ENCODE results near the gene CMIP.

Gene CMIP

GRCh38 chr16:81604960-81605383, 160.4 kb downstream of the CMIP start:
- TF ChIP-seq CTCF (IDR thresholded peaks at IDR 0.05; ENCODE audit: insufficient read depth, low read depth, low read length, missing control alignments) = no peak
- DNase-seq (ENCODE audit: low read depth) = no peak

GRCh38 chr16:81606039-81606438, 161.4 kb downstream of the CMIP start:
- TF ChIP-seq CTCF (IDR thresholded peaks at IDR 0.05; ENCODE audit: insufficient read depth, low read depth, low read length, missing control alignments) = no peak
- DNase-seq (ENCODE audit: low read depth) = no peak

More at GRCh38 chr16:81604960-81605383, 160.4 kb downstream of the CMIP start:
- H3K4me3 ChIP-seq (ENCODE audit: low read depth, low read length) = no peak overlapping the region

GRCh38 chr16:81607006-81607405, 162.4 kb downstream of the CMIP start:
- no peak for DNase-seq (ENCODE audit: low read depth)
- TF ChIP-seq CTCF (IDR thresholded peaks at IDR 0.05; ENCODE audit: insufficient read depth, low read depth, low read length, missing control alignments) = no peak
- no peak overlapping the region for H3K4me3 ChIP-seq (ENCODE audit: low read depth, low read length)

More at GRCh38 chr16:81606039-81606438, 161.4 kb downstream of the CMIP start:
- H3K4me3 ChIP-seq (ENCODE audit: low read depth, low read length) = no peak overlapping the region

GRCh38 chr16:81607805-81608522, 163.4 kb downstream of the CMIP start:
- H3K4me3 ChIP-seq (ENCODE audit: low read depth, low read length) = no peak overlapping the region
- TF ChIP-seq CTCF (IDR thresholded peaks at IDR 0.05; ENCODE audit: insufficient read depth, low read depth, low read length, missing control alignments) = no peak
- DNase-seq (ENCODE audit: low read depth) = no peak

- peak; percentile 56 for DNase-seq (ENCODE audit: low read depth)
- TF ChIP-seq CTCF (IDR thresholded peaks at IDR 0.05; ENCODE audit: insufficient read depth, low read depth, low read length, missing control alignments) = no peak
- H3K4me3 ChIP-seq (ENCODE audit: low read depth, low read length) = no peak overlapping the region
Observed at GRCh38 chr16:81608523-81609209, 164.1 kb downstream of the CMIP start.

GRCh38 chr16:81609323-81609892, 164.8 kb downstream of the CMIP start:
- no peak for DNase-seq (ENCODE audit: low read depth)
- no peak for TF ChIP-seq CTCF (IDR thresholded peaks at IDR 0.05; ENCODE audit: insufficient read depth, low read depth, low read length, missing control alignments)

More at GRCh38 chr16:81609323-81609892, 164.8 kb downstream of the CMIP start:
- no peak overlapping the region for H3K4me3 ChIP-seq (ENCODE audit: low read depth, low read length)

Data from GM12865 (cell line).